Left forelimb (tissue), 1 donor: Measurements from ENCODE around the gene ATXN1.
"Not testable (repeated sequence)": the region's sequence is repeated elsewhere in the genome, so short reads cannot be mapped to it uniquely, and the experiment has no call there.

Experiments used
- DNase-seq: peaks from one replicate; pipeline ENCODE4 v3.0.0-alpha.2; 2018; ENCODE audit warnings: low spot score

ATXN1 gene

DNA sequence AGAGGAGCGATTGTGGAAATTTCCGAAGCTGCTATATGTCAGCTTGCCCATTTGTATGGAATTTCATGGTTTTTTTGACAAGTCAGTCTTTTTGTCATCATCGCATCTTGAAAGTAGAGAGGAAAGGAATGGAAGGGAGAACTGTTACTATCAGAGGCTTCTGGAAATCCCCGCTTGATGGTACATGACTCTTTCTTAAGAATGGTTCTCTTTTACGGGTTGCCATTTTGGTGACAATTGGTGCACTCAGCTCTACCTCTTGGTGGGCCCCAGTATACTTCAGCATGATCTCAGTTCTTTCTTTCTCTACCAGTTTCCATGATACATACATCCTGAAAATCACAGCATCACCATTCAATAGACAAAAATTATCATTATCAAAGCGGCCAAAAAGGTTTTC lies 146.0 kb downstream of the ATXN1 start:
- not testable (repeated sequence) for DNase-seq

DNA sequence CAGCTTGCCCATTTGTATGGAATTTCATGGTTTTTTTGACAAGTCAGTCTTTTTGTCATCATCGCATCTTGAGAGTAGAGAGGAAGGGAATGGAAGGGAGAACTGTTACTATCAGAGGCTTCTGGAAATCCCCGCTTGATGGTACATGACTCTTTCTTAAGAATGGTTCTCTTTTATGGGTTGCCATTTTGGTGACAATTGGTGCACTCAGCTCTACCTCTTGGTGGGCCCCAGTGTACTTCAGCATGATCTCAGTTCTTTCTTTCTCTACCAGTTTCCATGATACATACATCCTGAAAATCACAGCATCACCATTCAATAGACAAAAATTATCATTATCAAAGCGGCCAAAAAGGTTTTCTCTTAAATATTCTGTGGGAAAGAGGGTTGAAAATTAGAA lies 147.1 kb downstream of the ATXN1 start:
- not testable (repeated sequence) for DNase-seq

DNA sequence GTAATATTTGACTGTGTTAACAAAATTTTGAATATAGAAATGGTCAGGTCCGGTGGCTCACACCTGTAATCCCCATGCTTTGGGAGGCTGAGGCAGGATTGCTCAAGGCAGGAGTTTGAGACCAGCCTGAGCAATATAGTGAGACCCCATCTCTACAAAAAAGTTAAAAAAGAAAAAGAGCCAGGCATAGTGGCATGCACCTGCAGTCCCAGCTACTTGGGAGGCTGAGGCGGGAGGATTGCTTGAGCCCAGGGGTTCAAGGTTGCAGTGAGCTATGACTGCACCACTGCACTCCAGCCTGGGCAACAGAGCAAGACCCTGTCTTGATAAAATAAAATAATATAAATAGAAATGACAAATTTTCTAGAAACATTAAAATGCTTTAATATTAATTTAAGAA lies 147.8 kb downstream of the ATXN1 start:
- not testable (repeated sequence) for DNase-seq

DNA sequence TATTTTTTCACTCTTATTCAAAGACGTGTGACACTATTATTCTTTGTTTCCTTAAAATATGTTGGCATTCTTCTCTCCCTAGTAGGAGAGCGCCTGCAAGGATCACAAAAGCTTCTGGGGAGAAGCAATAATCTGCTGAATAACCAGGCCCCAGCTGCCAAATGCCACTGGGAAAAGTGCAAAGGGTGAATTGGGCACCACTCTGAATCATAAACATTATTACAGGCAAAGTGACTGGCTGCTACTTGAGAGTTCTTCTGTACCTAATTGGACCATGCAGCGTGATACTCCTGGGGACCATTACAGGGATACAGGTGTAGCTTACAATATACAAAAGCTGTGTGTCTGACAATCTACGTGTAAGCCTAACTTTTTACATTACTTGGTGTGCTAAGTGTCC lies 152.8 kb downstream of the ATXN1 start:
- DNase-seq: no peak

DNA sequence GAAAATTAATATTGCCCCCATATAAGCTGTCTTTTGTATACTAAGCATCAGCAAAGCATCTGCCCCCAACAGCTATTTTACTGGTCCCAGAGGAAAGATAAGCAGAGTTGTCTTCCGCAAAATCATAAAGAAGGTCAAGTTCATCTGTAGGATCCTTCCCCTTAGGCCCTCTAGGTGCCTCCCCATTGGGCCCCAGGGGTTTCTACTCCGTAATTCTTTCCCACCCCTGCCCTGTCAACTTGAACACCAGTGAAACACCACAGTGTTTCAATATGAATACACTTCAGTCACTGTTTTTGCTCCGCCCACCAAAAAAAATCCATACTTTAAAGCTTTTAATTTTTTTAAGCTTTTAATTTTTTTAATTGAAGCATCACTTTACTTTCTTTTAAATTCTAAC lies 159.2 kb downstream of the ATXN1 start:
- no peak for DNase-seq

DNA sequence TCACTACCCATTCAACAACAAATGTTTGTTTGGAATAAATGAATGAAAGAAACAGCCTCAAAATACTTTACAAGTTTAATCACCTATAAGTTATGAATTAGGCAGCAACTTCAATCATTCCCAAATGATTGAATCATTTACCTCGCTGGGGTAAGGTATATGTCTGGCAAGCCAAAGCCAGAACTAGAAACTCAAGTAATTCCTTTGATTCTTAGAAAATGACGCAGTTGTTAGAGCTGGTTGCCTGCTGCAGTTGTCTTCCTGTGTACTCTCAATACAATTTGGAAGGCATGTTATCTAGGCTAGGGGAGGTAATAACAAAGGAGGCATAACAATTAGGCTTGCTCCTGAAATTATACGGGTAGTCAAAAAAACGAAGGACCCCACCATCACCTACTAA lies 160.6 kb downstream of the ATXN1 start:
- no peak for DNase-seq

DNA sequence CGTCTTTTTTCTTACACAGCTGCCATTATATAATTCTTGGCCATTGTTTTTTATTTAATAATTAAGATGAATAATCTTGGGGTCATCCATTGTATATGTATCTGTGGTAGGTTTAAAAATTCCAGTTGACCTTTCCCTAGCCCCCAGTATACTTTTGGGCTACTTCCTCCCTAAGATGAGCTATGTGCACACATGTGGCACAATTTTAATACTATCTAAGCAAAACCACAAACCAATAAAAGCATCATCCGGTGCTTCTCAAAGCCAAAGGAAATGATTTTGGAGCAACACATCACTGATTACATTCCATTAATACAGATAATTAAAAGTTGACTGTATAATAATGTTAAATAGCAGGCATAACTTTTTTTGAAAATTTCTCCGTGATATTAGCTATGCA lies 161.2 kb downstream of the ATXN1 start:
- DNase-seq: no peak

DNA sequence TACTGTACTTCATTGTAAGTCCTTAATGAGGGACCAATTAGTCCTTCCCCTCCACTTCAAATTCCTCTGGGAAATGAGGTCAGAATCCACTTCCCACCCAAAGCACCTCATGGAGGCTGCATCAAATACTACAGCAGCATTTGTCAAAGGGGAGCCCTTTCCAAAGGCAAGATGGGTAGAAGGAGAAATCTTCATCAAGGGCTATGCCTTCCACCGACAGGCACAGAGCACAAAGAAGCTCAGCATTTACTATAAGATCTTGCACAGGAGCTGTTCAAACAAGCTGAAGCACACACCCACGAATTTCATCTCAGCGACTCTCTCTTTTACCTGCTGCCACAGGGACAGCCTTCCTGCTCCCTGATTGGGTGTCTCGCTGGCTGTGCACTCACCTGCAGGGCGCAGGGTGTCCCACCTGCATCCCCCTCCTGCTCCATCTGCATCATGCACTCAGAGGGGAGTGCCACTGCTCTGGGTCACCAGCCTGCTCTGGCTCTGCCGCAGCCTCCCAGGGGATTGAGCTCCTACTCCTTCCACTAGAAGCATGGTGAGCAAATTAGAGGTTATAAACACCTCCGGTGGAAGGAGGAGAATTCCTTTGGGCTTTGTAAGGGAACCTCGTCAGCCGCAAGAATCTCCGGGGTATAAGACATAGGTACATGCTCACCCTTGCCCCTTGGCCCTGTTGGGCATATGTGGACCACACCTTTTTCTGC lies 164.5 kb downstream of the ATXN1 start:
- DNase-seq: no peak

DNA sequence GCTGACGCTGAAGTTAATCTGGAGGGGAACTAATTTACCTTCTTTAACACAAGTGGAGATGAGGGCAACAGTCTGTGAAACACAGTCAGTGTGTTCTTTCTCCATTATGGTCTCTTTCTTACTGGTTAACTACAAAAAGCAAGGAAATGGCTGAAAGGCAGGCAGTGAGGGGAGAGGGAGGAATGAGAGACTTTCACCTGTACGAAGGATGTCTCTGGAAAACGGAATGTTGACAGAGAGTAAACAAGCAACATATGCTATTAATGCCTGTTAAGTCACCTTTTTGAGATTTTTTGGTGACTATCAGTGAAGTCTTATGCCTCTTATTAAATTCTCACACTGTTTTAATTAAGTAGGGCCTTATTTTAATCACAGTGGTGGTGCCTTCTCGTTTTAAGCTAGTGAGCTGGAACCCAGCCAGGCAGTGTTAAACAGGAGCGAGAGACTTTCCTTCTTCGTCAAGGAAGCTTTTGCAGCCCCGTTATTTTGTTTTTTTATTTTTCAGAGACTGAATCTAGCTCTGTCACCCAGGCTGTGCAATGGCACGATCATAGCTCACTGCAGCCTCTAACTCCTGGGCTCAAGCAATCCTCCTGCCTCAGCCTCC lies 165.6 kb downstream of the ATXN1 start:
- DNase-seq: no peak

DNA sequence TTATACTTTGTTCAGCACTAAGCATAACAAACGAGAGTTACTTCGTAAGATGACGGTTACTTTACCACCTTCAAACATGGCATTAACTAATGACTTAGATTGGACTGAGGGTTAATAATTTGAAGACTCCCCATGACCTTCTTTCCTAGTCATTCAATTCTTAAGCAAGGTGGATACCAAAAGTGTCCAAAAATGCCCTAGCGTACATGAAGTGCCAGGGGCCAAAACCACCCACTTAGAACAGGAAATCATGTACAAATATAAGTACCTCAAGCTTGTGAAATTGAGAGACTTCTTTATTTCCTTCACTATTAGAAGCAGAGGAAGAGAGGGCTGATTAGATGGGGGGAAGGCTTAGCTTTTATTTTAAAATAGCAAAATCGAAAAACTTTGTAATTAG lies 166.4 kb downstream of the ATXN1 start:
- DNase-seq: no peak

DNA sequence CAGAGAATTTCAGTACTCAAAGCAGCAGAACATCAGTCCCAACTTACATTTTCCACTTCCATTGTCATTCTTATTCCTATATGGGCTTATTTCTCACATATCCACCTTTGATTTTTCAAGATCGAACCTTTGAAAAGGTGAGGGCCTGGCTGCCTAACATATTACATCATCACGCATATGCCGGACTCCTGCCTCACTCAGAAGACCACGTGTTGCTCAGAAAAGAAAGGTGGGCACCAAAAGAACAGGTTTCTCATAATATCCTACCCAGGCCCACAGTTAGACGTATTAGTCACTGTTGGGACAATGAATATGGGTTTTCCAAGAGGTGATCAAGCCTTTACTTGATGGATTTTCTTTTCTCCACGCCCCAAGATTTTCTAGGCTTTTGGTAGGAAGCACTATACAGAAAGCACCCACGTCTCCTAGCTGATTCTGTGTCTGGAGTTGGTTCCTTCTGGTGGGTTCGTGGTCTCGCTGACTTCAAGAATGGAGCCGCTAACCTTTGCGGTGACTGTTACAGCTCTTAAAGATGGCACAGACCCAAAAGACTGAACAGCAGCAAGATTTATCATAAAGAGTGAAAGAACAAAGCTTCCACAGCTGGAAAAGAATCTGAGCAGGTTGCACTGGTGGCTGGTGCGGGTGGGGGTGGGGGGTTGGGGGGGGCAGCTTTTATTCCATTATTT lies 168.9 kb downstream of the ATXN1 start:
- no peak for DNase-seq

DNA sequence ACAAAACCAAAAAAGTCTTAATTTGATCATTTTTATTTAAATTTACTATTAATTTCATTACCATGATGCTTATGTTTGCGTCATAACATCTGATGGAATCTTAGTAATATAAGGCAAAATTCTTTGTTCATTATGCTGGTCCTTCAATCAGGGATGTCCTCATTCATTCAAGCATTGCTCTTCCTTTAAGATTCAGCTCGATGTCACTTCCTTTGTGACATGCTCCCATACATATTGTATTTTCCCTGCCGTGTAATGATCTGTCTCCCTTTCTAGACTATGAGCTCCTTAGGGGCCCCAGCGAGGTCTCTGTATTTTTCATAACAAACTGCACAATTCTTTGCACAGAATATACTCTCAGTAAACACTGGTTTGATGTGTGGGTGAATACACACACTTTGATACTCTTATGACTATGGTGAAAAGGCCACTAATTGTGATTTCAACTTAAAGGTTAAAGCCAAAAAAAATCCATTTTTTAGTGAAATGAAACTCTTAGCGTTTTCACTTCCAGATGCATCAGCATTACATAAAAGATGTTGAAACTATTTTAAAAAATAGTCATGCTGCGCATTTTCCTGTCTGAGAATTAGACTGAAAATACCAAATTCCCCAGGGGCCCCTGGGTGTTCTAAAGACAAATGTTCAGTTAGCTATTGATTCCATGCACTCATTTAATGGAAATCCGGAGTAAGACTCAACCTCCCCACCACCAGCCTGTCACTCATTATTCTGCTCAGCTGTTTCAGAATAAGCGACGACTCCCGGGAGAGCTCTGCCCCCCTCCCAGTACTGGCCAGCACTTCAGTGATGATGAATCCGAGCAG lies 169.7 kb downstream of the ATXN1 start:
- DNase-seq: no peak

DNA sequence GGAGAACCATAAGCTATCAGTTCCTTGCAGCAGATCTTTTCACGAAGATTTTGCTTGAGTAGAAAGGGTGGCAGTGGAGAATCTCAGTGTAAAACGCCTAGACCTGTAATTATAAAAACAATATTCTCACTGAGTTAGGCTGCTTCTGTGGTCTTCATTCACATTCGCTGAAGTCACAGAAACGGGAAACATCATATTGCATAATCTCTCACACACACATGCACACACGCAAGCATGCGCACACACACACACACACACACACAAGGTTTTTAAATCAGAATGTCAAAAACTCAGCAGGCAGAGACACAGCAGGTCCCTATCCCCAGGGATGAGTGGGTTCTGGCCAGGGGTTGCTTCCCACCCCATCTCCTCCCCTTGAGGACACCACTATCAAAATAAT lies 175.5 kb downstream of the ATXN1 start:
- DNase-seq: no peak

DNA sequence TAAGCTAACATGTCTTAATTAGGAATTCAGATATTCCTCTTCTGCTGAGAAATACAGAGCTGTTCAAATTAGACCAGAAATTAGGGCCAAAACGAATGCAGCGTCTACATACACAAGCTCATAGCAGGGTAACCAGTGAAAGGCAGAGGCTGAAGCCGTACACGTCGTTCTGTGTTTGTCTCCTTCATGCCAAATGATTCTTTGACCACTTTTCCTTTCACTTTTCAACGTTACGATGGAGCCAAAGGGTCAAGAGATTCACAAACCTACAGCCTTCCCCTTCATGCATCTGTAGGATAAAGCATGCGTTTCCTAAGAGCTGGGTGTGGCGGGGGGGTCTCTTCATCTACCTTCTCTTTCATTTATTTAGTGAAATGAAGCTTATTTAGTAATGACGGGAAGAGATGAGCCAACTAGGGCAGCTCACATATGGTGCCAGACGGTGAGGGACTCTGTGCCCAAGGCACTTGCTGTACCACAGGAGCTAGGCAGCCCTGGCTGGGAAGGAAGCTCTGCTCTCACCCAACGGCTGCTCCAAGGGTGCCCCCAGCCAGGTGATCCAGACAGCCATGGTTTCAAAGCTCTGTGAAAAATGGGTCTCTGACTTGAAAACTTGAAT lies 178.0 kb downstream of the ATXN1 start:
- no peak for DNase-seq

DNA sequence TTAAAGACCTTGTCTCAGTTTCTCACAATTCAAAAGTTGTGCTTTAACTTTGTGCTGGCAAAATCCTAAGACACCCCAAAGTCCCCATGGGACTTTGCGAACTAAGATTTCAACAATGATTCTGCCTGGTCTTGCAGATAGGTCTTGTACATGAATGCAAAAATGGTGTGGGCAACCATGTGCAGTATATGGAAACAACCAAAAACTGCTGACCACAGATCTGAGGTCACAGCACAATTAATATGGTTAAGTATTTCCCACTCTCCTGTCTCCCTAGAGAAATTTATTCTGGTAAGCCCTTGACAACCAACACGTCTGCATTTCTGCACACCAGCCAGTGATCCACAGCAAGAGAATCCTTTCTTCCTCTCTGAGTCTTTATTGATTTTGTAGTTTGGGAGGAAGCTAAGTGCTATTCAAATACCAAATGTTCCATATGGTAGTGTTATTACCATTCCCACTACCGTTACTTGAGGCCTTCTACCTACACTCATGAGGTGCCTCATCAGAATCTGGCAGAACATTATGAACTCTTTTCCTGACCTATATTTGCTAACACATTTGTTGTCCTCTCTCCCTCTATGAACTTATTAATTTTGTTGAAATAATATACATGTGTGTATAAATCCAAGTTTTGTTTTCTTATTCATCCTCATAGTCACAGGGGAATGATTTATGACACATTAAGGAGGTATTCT lies 178.7 kb downstream of the ATXN1 start:
- no peak for DNase-seq

DNA sequence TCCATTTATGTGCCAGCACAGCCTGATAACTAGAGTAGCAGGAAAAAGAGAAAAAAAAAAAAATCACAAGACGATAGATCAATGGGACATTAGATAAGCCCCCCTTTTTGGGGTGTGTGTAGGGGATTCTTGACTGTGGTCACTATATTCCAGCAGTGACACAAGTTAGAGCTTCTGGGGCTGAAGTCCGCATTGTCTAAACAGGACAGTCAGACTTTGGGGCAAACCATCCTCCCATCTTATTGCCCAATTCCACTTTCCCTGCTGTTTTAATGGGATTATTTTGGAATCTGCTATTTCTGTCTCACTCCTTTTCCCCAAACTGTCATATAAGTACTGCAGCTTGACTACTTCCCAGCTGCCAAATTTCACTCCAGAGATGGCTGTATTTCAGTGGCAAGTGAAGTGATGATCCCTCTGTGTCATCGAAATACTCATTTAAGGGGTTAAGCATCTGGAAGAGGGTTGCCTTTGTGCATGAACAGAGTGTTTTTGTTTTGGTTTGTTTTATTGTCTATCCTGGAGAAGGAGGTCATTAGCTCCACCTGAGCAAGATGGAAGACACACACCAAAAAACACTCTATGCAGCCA lies 182.5 kb downstream of the ATXN1 start:
- no peak for DNase-seq

DNA sequence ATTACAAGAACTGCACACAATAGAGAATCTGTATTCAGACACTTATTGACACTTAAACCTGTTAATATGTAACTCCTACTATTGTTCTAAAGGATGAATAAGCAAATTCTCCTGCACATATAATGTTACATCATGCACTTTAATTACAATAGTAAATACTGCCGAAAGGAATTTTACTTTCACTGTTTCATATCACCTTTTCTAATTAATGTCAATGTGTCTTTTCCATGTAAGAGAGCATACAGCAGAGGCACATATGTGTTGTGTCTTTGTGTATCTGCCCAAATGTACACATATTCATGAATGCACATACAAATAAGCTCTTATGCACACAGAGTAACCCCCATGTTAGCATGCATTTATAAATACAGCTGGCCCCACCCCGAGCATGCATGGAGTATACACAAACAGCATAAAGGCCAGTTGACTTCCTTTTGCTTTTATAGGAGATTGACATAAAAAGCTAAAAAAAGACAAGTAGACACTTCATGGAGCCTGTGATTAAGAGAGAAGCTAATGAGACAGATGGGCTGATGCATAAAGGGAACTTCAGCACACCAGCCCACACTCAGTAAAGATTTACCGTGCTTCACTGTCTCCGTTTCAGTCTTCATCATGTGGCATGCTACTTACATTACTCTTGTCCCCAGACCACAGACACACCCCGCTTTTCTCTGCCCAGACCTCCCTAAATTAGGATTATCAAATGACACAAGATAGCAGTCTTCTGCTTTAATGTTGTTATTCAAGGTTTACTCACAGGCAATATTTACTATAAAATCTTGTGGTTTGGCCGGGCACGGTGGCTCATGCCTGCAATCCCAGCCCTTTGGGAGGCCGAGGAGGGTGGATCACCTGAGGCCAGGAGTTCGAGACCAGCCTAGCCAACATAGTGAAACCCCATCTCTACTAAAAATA lies 184.6 kb downstream of the ATXN1 start:
- DNase-seq: no peak

DNA sequence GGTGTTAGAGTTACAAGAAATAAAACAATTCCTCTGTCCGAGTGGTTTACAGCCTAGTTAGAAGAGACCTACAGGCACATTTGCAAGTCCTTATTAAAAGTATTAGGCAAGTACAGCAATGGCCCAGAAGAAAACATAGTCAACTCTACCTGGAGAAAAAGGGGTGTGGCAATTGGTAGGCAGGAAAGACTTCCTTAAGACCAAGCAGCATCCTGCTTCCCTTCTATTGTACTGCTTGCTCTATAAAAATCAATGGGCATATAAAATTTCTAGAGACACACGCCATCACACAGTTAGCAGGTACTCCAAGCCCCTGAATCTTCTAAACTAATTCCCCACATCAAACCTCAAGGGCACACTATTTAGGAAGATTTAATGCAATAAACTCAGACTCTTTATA lies 185.6 kb downstream of the ATXN1 start:
- no peak for DNase-seq

DNA sequence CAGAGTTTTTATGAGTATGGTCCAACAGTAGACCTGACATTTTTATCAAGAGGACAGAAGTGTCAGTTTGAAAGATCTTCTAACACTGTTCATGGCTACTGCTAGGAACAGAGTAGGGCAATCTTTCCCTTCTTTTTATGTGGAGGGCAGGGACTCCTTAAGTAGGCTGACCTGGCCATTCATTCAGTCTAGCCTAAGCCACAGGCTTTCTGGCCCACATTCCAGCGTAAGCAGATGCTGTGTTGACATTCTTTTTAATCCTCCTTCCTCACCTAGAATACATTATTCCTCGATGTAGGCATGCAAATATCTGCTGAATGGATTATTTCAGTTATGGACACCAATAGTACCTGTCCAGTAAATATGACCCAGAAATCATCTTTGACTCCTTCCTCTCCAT lies 188.3 kb downstream of the ATXN1 start:
- DNase-seq: no peak

DNA sequence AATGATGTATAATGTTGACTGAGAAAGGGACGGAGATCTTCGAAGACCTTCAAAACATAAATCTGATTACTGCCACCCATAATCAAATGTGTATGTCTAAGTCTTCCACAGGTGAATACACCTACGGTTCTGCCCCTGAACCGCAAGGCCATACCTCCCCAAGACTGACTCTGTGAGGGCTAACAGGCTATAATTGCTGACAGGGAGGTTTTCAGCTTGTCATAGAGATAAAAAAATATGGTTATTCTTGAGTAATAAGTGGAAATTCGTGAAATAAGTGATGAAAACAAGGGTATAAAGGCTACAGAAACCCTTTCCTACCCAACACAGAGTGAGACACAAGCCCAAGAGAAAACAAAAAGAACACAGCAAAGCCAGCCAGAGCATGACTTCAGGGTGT lies 188.9 kb downstream of the ATXN1 start:
- no peak for DNase-seq
